Neural cell (in vitro differentiated cells): ENCODE results near the gene FAM236C. TPM values are rescaled to one million over a fixed set of nuclear protein-coding genes. Genes with fewer than 3 reads are reported as not detected.
"Not testable (repeated sequence)": the region's sequence is repeated elsewhere in the genome, so short reads cannot be mapped to it uniquely, and the experiment has no call there.

ENCODE experiments used
- H2AFZ ChIP-seq: fragments of 200-600, 300-800 bp; sonication (generic), shearing (Covaris generic); 2 replicates; pipeline ENCODE4 v1.6.0; 2014; ENCODE audit warnings: low read depth, mild to moderate bottlenecking, antibody characterized with exemption, low read length, moderate library complexity
- H3F3A ChIP-seq: fragments of 200-600 bp; shearing (Covaris generic); 2 replicates; pipeline ENCODE4 v1.6.1; 2016; ENCODE audit warnings: mild to moderate bottlenecking, moderate library complexity, mixed read lengths, antibody characterized with exemption, low read length; ENCODE audit not compliant: insufficient read depth, poor library complexity, severe bottlenecking
- H3K27ac ChIP-seq: fragments of 200-600, 300-800 bp; sonication (generic), shearing (Covaris generic); 2 replicates; pipeline ENCODE4 v1.5.1; 2014; ENCODE audit warnings: mild to moderate bottlenecking, low read length, moderate library complexity
- H3K27me3 ChIP-seq: fragments of 300-800, 200-600 bp; sonication (generic), shearing (Covaris generic); 2 replicates; pipeline ENCODE4 v1.6.0; 2014; ENCODE audit warnings: mild to moderate bottlenecking, low read depth, low read length, moderate library complexity; ENCODE audit not compliant: insufficient read depth
- H3K36me3 ChIP-seq: fragments of 300-800, 200-600 bp; sonication (generic), shearing (Covaris generic); 2 replicates; pipeline ENCODE4 v1.5.1; 2014; ENCODE audit warnings: mild to moderate bottlenecking, antibody characterized with exemption, low read length, moderate library complexity; ENCODE audit not compliant: insufficient read depth
- H3K4me2 ChIP-seq: fragments of 300-800, 200-600 bp; sonication (generic), shearing (Covaris generic); 2 replicates; pipeline ENCODE4 v1.6.0; 2014; ENCODE audit warnings: mild to moderate bottlenecking, low read length
- H3K4me3 ChIP-seq: fragments of 300-800, 200-600 bp; sonication (generic), shearing (Covaris generic); 2 replicates; pipeline ENCODE4 v1.5.1; 2014; ENCODE audit warnings: mild to moderate bottlenecking, low read length, moderate library complexity
- H3K79me2 ChIP-seq: fragments of 200-600 bp; shearing (Covaris generic); replicated peaks from 2 replicates; pipeline ENCODE4 v1.6.0; 2014; ENCODE audit warnings: mild to moderate bottlenecking, low read length, moderate library complexity; ENCODE audit not compliant: insufficient read depth
- H3K9ac ChIP-seq: fragments of 300-800, 200-600 bp; sonication (generic), shearing (Covaris generic); 2 replicates; pipeline ENCODE4 v1.6.1; 2016; ENCODE audit warnings: mild to moderate bottlenecking, low read length, mixed read lengths
- H3K9me2 ChIP-seq: fragments of 200-600 bp; shearing (Covaris generic); 2 replicates; pipeline ENCODE4 v1.6.1; 2016; ENCODE audit warnings: mild to moderate bottlenecking, low read length, mixed read lengths; ENCODE audit not compliant: insufficient read depth
- H3K9me3 ChIP-seq: fragments of 200-600, 300-800 bp; sonication (generic), shearing (Covaris generic); 2 replicates; pipeline ENCODE4 v1.6.1; 2016; ENCODE audit warnings: mild to moderate bottlenecking, mixed run types, low read length, moderate library complexity, mixed read lengths
- H4K20me1 ChIP-seq: fragments of 200-600 bp; shearing (Covaris generic); 2 replicates; pipeline ENCODE4 v1.6.1; 2016; ENCODE audit warnings: mild to moderate bottlenecking, mixed run types; ENCODE audit not compliant: insufficient read depth
- polyA plus RNA-seq: library from polyadenylated mRNA; depleted of rRNA; stranded (reverse); fragments of >200 nt; gene quantifications from 2 replicates; pipeline ENCODE4 v1.2.3, GENCODE V29; 2014

Gene FAM236C
- polyA plus RNA-seq, 1 donor from 2014 or later = not detected

DNA sequence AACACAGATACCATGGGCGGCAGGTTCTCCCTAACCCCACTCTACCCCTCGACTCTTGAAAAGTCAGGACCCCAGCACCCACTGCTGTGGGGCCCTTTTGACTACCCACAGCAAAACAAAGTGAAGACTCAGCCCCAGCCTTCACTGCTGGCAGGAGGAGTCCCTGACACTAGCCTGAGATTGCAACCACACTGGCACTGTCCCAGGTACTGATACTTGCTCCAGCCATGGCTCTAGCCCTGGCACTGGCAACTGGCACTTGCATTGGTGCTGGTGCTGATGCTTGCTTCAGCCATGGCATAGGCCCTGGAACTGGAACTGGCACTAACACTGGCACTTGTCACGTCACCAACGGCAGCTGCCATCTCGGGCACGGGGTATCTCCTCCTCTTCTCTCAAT, 29.9 kb downstream of the FAM236C start:
- H3K9ac ChIP-seq, H3K27ac ChIP-seq, H3K4me3 ChIP-seq, H3K4me2 ChIP-seq, H3K9me3 ChIP-seq, H3F3A ChIP-seq, H3K36me3 ChIP-seq, H4K20me1 ChIP-seq, H3K9me2 ChIP-seq, H3K27me3 ChIP-seq, H2AFZ ChIP-seq, H3K79me2 ChIP-seq: not testable (repeated sequence)

DNA sequence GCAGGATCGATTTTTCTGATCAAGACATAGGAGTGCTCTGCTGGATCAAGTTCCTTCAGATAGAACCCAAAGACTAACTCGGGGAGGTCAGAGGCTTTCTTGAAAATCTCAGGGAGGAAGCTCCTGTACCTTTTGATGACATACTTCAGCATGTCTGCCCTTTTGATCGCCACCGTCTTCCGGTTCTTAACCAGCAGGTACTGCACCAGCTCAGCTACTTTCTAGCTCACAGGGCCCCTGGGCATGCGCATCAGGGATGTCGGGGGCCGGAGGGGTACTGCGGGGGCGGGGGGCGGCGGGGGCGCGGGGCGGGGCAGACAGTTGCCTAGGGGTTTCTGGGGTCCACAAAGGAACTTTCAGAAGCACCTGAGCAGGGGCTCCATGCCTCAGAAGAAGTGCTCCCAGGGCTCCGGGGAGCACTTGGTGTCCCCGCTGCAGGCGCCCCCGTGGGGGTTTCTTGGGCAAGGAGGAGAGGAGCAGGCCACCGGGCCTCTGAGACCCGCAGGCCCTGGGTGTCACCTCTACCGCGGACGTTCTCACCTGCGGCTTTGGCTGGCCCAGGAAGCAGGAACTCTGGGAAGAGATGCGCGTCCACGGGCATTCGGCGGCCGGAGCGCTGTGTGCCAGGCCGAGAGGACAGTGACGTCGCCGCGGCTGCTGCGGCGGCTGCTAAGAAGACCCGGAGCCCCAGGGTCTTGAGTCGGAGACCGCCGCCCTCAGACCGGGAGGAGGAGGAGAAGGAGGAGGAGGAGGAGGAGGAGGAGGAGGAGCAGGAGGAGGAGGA, 30.8 kb downstream of the FAM236C start:
- not testable (repeated sequence) for H3K4me2 ChIP-seq, H3K27me3 ChIP-seq, H3K27ac ChIP-seq, H3K4me3 ChIP-seq, H3K9ac ChIP-seq, H3K9me3 ChIP-seq, H3K9me2 ChIP-seq, H4K20me1 ChIP-seq, H2AFZ ChIP-seq, H3F3A ChIP-seq, H3K79me2 ChIP-seq, H3K36me3 ChIP-seq

DNA sequence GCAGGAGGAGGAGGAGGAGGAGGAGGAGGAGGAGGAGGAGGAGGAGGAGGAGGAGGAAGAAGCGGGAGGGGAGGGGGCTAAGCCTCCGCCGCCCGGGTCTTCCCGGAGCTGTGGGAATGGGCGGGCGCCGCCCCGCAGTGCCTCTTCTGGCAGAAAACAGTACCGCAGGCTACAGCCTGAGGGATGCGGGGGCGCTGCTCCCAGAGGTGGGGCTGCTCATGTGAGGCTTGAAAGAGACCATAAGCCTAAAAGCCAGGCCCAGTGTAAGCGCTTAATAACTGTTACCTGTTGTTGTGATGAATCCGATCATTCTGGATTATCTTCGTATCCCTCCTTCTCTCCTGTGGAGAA, 31.4 kb downstream of the FAM236C start, which contains the start of gene DMRTC1:
DMRTC1 (minus strand) TSS at position 19 of the 351 bp plus-strand sequence. CDS start 68,143 bp downstream, outside the sequence.
- not testable (repeated sequence) for H3K9ac ChIP-seq, H3K27ac ChIP-seq, H3K79me2 ChIP-seq, H3K4me3 ChIP-seq, H4K20me1 ChIP-seq, H3K4me2 ChIP-seq, H3F3A ChIP-seq, H3K9me2 ChIP-seq, H3K9me3 ChIP-seq, H2AFZ ChIP-seq, H3K27me3 ChIP-seq, H3K36me3 ChIP-seq

DNA sequence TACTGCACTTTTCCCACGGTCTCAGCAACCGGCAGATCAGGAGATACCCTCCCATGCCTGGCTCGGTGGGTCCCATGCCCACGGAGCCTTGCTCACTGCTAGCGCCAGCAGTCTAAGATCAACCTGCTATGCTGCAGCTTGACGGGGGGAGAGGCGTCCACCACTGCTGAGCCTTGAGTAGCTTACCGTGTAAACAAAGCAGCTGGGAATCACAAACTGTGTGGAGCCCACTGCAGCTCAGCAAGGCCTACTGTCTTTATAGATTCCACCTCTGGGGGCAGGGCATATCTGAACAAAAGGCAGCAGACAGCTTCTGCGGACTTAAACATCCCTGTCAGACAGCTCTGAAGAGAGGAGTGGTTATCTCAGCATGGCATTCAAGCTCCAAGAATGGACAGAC, 47.6 kb downstream of the FAM236C start:
- not testable (repeated sequence) for H3K9me3 ChIP-seq, H3K9me2 ChIP-seq, H3K36me3 ChIP-seq, H3K27ac ChIP-seq, H3F3A ChIP-seq, H3K9ac ChIP-seq, H3K79me2 ChIP-seq, H3K4me3 ChIP-seq, H4K20me1 ChIP-seq, H3K27me3 ChIP-seq, H2AFZ ChIP-seq, H3K4me2 ChIP-seq

Other genes starting within 250 kb of the FAM236C start
- gene PHKA1, start 198.3 kb upstream of the FAM236C start, polyA plus RNA-seq = 2.7 and 3.8 TPM in 2 replicates
- gene DMRTC1B, start 135.7 kb upstream of the FAM236C start, polyA plus RNA-seq = 1.7 and 2.7 TPM in 2 replicates
- not detected in 2 replicates for gene FAM236B, start 130.0 kb upstream of the FAM236C start, polyA plus RNA-seq
- gene FAM236D, start 104.4 kb upstream of the FAM236C start, polyA plus RNA-seq = not detected in 2 replicates
- not detected in 2 replicates for gene FAM236A, start 25.6 kb downstream of the FAM236C start, polyA plus RNA-seq
- gene DMRTC1, start 31.2 kb downstream of the FAM236C start, polyA plus RNA-seq = 1.8 TPM in 1 of 2 replicates, not detected in the other
- not detected in 2 replicates for gene PABPC1L2B, start 90.3 kb downstream of the FAM236C start, polyA plus RNA-seq
- 0.38 and 0.56 TPM in 2 replicates for gene PABPC1L2A, start 166.9 kb downstream of the FAM236C start, polyA plus RNA-seq